A673 (cell line): ENCODE data around the gene BECN2.

Experiments used
- EZH2 ChIP-seq: fragments of 200-600 bp; sonication (generic); IDR thresholded peaks from 2 replicates; pipeline ENCODE4 v1.6.1; 2017; ENCODE audit warnings: borderline replicate concordance, low read depth, mild to moderate bottlenecking, mixed read lengths, antibody characterized with exemption, low read length; ENCODE audit not compliant: poor library complexity, severe bottlenecking
- TF ChIP-seq, protein P1 (sequence below): fragments of 300-800, 200-600 bp; sonication (generic); conservative IDR thresholded peaks from 2 replicates; pipeline ENCODE4 v1.5.1; 2017; ENCODE audit warnings: low read depth, mild to moderate bottlenecking, antibody characterized with exemption, low read length, moderate library complexity, mixed read lengths

DNA sequence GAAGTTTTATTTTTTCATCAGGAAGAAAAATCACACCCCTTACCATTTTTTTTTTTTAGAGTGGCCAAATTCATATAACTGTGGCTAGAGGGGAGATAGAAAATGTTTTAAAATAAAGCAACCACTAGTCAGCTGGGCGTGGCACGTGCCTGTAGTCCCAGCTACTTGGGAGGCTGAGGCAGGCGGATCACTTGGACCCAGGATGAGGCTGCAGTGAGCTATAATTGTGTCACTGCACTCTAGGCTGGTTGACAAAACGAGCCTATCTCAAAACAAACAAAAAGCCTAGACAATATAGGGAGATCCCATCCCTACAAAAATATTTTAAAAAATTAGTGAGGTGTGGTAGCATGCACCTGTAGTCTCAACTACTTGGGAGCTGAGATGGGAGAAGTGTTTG is 14.8 kb upstream of the BECN2 start:
- TF ChIP-seq, protein P1, sequence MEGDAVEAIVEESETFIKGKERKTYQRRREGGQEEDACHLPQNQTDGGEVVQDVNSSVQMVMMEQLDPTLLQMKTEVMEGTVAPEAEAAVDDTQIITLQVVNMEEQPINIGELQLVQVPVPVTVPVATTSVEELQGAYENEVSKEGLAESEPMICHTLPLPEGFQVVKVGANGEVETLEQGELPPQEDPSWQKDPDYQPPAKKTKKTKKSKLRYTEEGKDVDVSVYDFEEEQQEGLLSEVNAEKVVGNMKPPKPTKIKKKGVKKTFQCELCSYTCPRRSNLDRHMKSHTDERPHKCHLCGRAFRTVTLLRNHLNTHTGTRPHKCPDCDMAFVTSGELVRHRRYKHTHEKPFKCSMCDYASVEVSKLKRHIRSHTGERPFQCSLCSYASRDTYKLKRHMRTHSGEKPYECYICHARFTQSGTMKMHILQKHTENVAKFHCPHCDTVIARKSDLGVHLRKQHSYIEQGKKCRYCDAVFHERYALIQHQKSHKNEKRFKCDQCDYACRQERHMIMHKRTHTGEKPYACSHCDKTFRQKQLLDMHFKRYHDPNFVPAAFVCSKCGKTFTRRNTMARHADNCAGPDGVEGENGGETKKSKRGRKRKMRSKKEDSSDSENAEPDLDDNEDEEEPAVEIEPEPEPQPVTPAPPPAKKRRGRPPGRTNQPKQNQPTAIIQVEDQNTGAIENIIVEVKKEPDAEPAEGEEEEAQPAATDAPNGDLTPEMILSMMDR, result no peak
- no peak for TF ChIP-seq EZH2
